SK-N-SH (cell line): ENCODE results near the gene FNDC10.
A peak's percentile ranks its signal among the peaks of the same experiment; 100 is the strongest.

Experiments used
- ELF1 ChIP-seq: IDR thresholded peaks from 2 replicates; pipeline ENCODE4 v1.4.0; 2012
- EP300 ChIP-seq, 2 experiments: IDR thresholded peaks; 2 replicates each; pipeline versions ENCODE4 v1.4.0 to v1.6.1; 2012; ENCODE audit warnings: borderline replicate concordance in 1 of 2, low read depth in 1 of 2, low read length in 1 of 2
- FOXJ3 ChIP-seq: sonication (generic); formaldehyde crosslinking; IDR thresholded peaks from 2 replicates; pipeline ENCODE4 v1.5.1; 2020; ENCODE audit warnings: mild to moderate bottlenecking, missing genetic modification reagents
- FOXM1 ChIP-seq: IDR thresholded peaks from 2 replicates; pipeline ENCODE4 v1.4.0; 2012; ENCODE audit warnings: low read depth, mild to moderate bottlenecking
- JUND ChIP-seq: IDR thresholded peaks from 2 replicates; pipeline ENCODE4 v1.4.0; 2012
- MXI1 ChIP-seq: IDR thresholded peaks from 2 replicates; pipeline ENCODE4 v1.6.1; 2012; ENCODE audit warnings: mild to moderate bottlenecking, low read depth, low read length, improper control_type of control experiment
- NRF1 ChIP-seq: IDR thresholded peaks from 2 replicates; pipeline ENCODE4 v1.6.1; 2012; ENCODE audit warnings: low read depth, mild to moderate bottlenecking, low read length
- POLR2AphosphoS5 ChIP-seq: IDR thresholded peaks from 2 replicates; pipeline ENCODE4 v1.6.1; 2012; ENCODE audit warnings: low read depth, low read length
- SIN3A ChIP-seq: IDR thresholded peaks from 2 replicates; pipeline ENCODE4 v1.6.1; 2012; ENCODE audit warnings: low read depth, mild to moderate bottlenecking, low read length, moderate library complexity, borderline replicate concordance
- SMC3 ChIP-seq: IDR thresholded peaks from 2 replicates; pipeline ENCODE4 v1.6.1; 2012; ENCODE audit warnings: low read depth, low read length, improper control_type of control experiment
- TF ChIP-seq, protein P1 (sequence below): IDR thresholded peaks from 2 replicates; pipeline ENCODE4 v1.6.1; 2012; ENCODE audit warnings: mild to moderate bottlenecking, low read depth, low read length, moderate library complexity
- TF ChIP-seq, protein P2 (sequence below): fragments of 200-600 bp; sonication (generic); IDR thresholded peaks from 2 replicates; pipeline ENCODE4 v1.6.1; 2017; ENCODE audit warnings: antibody characterized with exemption, mild to moderate bottlenecking, moderate library complexity

DNA sequence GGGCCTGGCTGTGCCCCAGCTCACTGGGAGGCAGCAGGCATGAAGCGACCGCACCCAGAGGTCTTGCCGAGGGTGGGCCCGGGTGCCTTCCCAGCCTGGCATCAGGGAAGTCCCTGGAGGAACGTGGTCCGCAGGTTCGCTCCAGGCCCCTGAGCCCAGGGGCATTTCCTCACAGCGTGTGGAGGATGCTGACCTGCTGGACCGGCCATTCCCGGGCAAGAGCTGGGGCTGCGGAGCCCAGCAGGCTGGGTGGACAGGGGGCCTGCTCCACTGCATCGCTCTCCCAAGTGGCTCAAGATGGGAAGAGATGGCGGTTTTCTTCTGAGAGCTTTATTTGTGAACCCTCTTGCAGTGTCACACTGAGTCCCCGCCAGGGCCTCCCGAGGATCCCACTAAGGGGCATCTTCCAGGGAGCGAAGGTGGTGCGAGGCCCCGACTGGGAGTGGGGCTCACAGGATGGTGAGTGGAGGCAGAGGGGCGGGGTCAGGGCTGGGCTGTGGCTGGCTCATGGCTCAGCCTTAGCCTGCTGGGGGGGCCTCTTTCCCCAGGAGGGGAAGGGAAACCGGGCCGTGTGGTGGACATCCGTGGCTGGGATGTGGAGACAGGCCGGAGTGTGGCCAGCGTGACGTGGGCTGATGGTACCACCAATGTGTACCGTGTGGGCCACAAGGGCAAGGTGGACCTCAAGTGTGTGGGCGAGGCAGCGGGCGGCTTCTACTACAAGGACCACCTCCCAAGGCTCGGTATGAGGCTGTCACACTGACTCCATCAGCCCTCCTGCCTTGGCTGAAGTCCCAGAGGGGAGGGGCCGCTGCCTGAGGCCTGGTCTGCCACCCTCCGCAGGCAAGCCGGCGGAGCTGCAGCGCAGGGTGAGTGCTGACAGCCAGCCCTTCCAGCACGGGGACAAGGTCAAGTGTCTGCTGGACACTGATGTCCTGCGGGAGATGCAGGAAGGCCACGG, 24.8 kb upstream of the FNDC10 start:
- TF ChIP-seq, protein P1, sequence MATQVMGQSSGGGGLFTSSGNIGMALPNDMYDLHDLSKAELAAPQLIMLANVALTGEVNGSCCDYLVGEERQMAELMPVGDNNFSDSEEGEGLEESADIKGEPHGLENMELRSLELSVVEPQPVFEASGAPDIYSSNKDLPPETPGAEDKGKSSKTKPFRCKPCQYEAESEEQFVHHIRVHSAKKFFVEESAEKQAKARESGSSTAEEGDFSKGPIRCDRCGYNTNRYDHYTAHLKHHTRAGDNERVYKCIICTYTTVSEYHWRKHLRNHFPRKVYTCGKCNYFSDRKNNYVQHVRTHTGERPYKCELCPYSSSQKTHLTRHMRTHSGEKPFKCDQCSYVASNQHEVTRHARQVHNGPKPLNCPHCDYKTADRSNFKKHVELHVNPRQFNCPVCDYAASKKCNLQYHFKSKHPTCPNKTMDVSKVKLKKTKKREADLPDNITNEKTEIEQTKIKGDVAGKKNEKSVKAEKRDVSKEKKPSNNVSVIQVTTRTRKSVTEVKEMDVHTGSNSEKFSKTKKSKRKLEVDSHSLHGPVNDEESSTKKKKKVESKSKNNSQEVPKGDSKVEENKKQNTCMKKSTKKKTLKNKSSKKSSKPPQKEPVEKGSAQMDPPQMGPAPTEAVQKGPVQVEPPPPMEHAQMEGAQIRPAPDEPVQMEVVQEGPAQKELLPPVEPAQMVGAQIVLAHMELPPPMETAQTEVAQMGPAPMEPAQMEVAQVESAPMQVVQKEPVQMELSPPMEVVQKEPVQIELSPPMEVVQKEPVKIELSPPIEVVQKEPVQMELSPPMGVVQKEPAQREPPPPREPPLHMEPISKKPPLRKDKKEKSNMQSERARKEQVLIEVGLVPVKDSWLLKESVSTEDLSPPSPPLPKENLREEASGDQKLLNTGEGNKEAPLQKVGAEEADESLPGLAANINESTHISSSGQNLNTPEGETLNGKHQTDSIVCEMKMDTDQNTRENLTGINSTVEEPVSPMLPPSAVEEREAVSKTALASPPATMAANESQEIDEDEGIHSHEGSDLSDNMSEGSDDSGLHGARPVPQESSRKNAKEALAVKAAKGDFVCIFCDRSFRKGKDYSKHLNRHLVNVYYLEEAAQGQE: no peak
- TF ChIP-seq EP300 (IDR thresholded peaks at IDR 0.05; ENCODE audit: borderline replicate concordance in 1 of 2, low read depth in 1 of 2, low read length in 1 of 2) (no peak), NRF1 (no peak), ELF1 (no peak), MXI1 (peak; percentile 42; the same call in 1 of the 2 replicates), FOXM1 (no peak), SMC3 (no peak), SIN3A (no peak), JUND (no peak), FOXJ3 (CRISPR knock-in tag) (no peak), POLR2AphosphoS5 (no peak)
- TF ChIP-seq, protein P2, sequence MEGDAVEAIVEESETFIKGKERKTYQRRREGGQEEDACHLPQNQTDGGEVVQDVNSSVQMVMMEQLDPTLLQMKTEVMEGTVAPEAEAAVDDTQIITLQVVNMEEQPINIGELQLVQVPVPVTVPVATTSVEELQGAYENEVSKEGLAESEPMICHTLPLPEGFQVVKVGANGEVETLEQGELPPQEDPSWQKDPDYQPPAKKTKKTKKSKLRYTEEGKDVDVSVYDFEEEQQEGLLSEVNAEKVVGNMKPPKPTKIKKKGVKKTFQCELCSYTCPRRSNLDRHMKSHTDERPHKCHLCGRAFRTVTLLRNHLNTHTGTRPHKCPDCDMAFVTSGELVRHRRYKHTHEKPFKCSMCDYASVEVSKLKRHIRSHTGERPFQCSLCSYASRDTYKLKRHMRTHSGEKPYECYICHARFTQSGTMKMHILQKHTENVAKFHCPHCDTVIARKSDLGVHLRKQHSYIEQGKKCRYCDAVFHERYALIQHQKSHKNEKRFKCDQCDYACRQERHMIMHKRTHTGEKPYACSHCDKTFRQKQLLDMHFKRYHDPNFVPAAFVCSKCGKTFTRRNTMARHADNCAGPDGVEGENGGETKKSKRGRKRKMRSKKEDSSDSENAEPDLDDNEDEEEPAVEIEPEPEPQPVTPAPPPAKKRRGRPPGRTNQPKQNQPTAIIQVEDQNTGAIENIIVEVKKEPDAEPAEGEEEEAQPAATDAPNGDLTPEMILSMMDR: no peak
